ENCODE results near the gene RARS2. TPM values are rescaled to one million over a fixed set of nuclear protein-coding genes. Genes with fewer than 3 reads are reported as not detected.

RARS2 gene
- total RNA-seq, 1 donor from 2014 or later = 48.3 TPM

- DNase-seq (ENCODE audit: low read depth) (no peak), FAIRE-seq (no peak)
- Histone ChIP-seq H3K79me2 (ENCODE audit: insufficient read depth, low read length) (peaks cover 81% of the 10 kb centered on the region), H3K9me3 (ENCODE audit: insufficient read depth, low read depth, low read length) (no peaks in the 10 kb centered on the region), H4K20me1 (ENCODE audit: insufficient read depth, low read length) (peaks cover 65% of the 10 kb centered on the region), H3K9ac (ENCODE audit: low read length) (no peak overlapping the region), H3K4me3 (ENCODE audit: insufficient read depth, low read depth, low read length) (no peak overlapping the region), H3K36me3 (ENCODE audit: insufficient read depth, low read length) (peaks cover 4% of the 10 kb centered on the region), H3K27me3 (ENCODE audit: insufficient read depth, low read length) (no peaks in the 10 kb centered on the region), H3K4me1 (ENCODE audit: insufficient read depth, low read length) (peaks cover 3% of the 10 kb centered on the region), H3K27ac (ENCODE audit: low read depth, low read length) (no peak overlapping the region), H2AFZ (ENCODE audit: low read depth, low read length) (no peak overlapping the region), H3K4me2 (ENCODE audit: low read length) (no peak overlapping the region)
- peaks cover 13% of the 10 kb centered on the region for H3K4me1 Mint-ChIP-seq (ENCODE audit: low read depth, unreplicated experiment)
- no peaks in the 10 kb centered on the region for H3K27me3 Mint-ChIP-seq (ENCODE audit: low read depth, unreplicated experiment)
- H3K36me3 Mint-ChIP-seq (ENCODE audit: low read depth, unreplicated experiment) = peaks cover 6% of the 10 kb centered on the region
- no peak overlapping the region for H3K27ac Mint-ChIP-seq (ENCODE audit: unreplicated experiment)
- TF ChIP-seq EZH2 (IDR thresholded peaks at IDR 0.05; ENCODE audit: insufficient read depth, low read length) (no peak), CTCF (IDR thresholded peaks at IDR 0.05; ENCODE audit: insufficient read depth, low read depth, low read length) (no peak)
- no peak overlapping the region for H3K4me3 Mint-ChIP-seq (ENCODE audit: unreplicated experiment)
- no peaks in the 10 kb centered on the region for H3K9me3 Mint-ChIP-seq (ENCODE audit: unreplicated experiment)
These were observed 17.8 kb downstream of the RARS2 start for GRCh38 chr6:87572021-87572420.

- Histone ChIP-seq H3K4me1 (ENCODE audit: insufficient read depth, low read length) (no peaks in the 10 kb centered on the region), H3K4me3 (ENCODE audit: insufficient read depth, low read depth, low read length) (no peak overlapping the region), H3K27ac (ENCODE audit: low read depth, low read length) (no peak overlapping the region), H3K27me3 (ENCODE audit: insufficient read depth, low read length) (no peaks in the 10 kb centered on the region), H4K20me1 (ENCODE audit: insufficient read depth, low read length) (peaks cover 21% of the 10 kb centered on the region), H3K79me2 (ENCODE audit: insufficient read depth, low read length) (peaks cover 21% of the 10 kb centered on the region), H3K9ac (ENCODE audit: low read length) (no peak overlapping the region), H3K9me3 (ENCODE audit: insufficient read depth, low read depth, low read length) (no peaks in the 10 kb centered on the region), H3K36me3 (ENCODE audit: insufficient read depth, low read length) (peaks cover 22% of the 10 kb centered on the region), H3K4me2 (ENCODE audit: low read length) (no peak overlapping the region), H2AFZ (ENCODE audit: low read depth, low read length) (no peak overlapping the region)
- peaks cover 4% of the 10 kb centered on the region for H3K4me1 Mint-ChIP-seq (ENCODE audit: low read depth, unreplicated experiment)
- DNase-seq (ENCODE audit: low read depth) (peak; percentile 15), FAIRE-seq (no peak)
- H3K9me3 Mint-ChIP-seq (ENCODE audit: unreplicated experiment) = no peaks in the 10 kb centered on the region
- H3K27me3 Mint-ChIP-seq (ENCODE audit: low read depth, unreplicated experiment) = no peaks in the 10 kb centered on the region
- H3K4me3 Mint-ChIP-seq (ENCODE audit: unreplicated experiment) = no peak overlapping the region
- no peak overlapping the region for H3K27ac Mint-ChIP-seq (ENCODE audit: unreplicated experiment)
- H3K36me3 Mint-ChIP-seq (ENCODE audit: low read depth, unreplicated experiment) = peaks cover 5% of the 10 kb centered on the region
- TF ChIP-seq EZH2 (IDR thresholded peaks at IDR 0.05; ENCODE audit: insufficient read depth, low read length) (no peak), CTCF (IDR thresholded peaks at IDR 0.05; ENCODE audit: insufficient read depth, low read depth, low read length) (no peak)
These were observed 28.8 kb downstream of the RARS2 start for GRCh38 chr6:87561017-87561416.

- H3K9me3 Mint-ChIP-seq (ENCODE audit: unreplicated experiment) = no peaks in the 10 kb centered on the region
- no peak overlapping the region for H3K4me3 Mint-ChIP-seq (ENCODE audit: unreplicated experiment)
- H3K27ac Mint-ChIP-seq (ENCODE audit: unreplicated experiment) = no peak overlapping the region
- H3K36me3 Mint-ChIP-seq (ENCODE audit: low read depth, unreplicated experiment) = peaks cover 5% of the 10 kb centered on the region
- H3K4me3 ChIP-seq (ENCODE audit: insufficient read depth, low read depth, low read length) = no peak overlapping the region
- peaks cover 4% of the 10 kb centered on the region for H3K4me1 Mint-ChIP-seq (ENCODE audit: low read depth, unreplicated experiment)
- H3K27me3 Mint-ChIP-seq (ENCODE audit: low read depth, unreplicated experiment) = no peaks in the 10 kb centered on the region
- peaks cover 11% of the 10 kb centered on the region for H4K20me1 ChIP-seq (ENCODE audit: insufficient read depth, low read length)
- H3K9me3 ChIP-seq (ENCODE audit: insufficient read depth, low read depth, low read length) = no peaks in the 10 kb centered on the region
- no peaks in the 10 kb centered on the region for H3K27me3 ChIP-seq (ENCODE audit: insufficient read depth, low read length)
- H3K36me3 ChIP-seq (ENCODE audit: insufficient read depth, low read length) = peaks cover 32% of the 10 kb centered on the region
- DNase-seq (ENCODE audit: low read depth) = no peak
- no peak overlapping the region for H3K4me2 ChIP-seq (ENCODE audit: low read length)
- H3K79me2 ChIP-seq (ENCODE audit: insufficient read depth, low read length) = peaks cover 17% of the 10 kb centered on the region
- FAIRE-seq = no peak
- no peaks in the 10 kb centered on the region for H3K4me1 ChIP-seq (ENCODE audit: insufficient read depth, low read length)
- TF ChIP-seq CTCF (IDR thresholded peaks at IDR 0.05; ENCODE audit: insufficient read depth, low read depth, low read length) (no peak), EZH2 (IDR thresholded peaks at IDR 0.05; ENCODE audit: insufficient read depth, low read length) (no peak)
- no peak overlapping the region for H2AFZ ChIP-seq (ENCODE audit: low read depth, low read length)
- no peak overlapping the region for H3K27ac ChIP-seq (ENCODE audit: low read depth, low read length)
- no peak overlapping the region for H3K9ac ChIP-seq (ENCODE audit: low read length)
These were observed 31.3 kb downstream of the RARS2 start for GRCh38 chr6:87558446-87558845.
